ENCODE measurements around the gene TCF12.

DNA sequence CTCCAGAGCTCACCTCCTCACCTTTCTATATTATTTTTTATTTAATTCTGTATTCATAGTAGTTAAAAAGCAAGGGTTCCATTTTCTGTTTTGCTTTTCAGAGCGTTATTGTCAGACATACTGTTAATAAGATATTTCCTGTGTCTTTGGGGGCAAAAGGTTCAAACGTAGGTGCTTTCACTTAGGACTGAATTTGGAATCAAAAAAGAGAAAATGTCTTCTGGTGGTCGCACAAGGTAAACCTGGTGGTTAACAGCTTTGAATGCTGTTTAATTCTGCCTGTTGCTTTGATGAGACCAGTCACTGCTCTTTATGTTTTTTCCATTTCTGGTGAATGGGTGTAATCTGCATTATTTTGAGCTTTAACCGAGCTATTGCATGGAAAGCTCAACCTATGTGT is 212.5 kb downstream of the TCF12 start:
- TF ChIP-seq CREB1 (IDR thresholded peaks at IDR 0.05; ENCODE audit: low read depth) (no peak), EP300 (IDR thresholded peaks at IDR 0.05; ENCODE audit: borderline replicate concordance) (no peak), REST (IDR thresholded peaks at IDR 0.05; ENCODE audit: low read depth) (no peak), RAD21 (IDR thresholded peaks at IDR 0.05; ENCODE audit: low read depth) (no peak), EGR1 (IDR thresholded peaks at IDR 0.05) (no peak), YY1 (IDR thresholded peaks at IDR 0.05; ENCODE audit: low read depth) (no peak), FOXM1 (IDR thresholded peaks at IDR 0.05; ENCODE audit: borderline replicate concordance, low read depth) (no peak), TCF12 (IDR thresholded peaks at IDR 0.05; ENCODE audit: low read depth) (no peak), TEAD4 (IDR thresholded peaks at IDR 0.05) (no peak), CEBPB (IDR thresholded peaks at IDR 0.05) (no peak), USF1 (IDR thresholded peaks at IDR 0.05) (no peak), ZBTB7A (IDR thresholded peaks at IDR 0.05; ENCODE audit: low read depth) (no peak)
- TF ChIP-seq, protein P1, sequence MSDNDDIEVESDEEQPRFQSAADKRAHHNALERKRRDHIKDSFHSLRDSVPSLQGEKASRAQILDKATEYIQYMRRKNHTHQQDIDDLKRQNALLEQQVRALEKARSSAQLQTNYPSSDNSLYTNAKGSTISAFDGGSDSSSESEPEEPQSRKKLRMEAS (IDR thresholded peaks at IDR 0.05) = no peak
